22Rv1 (cell line): Measurements from ENCODE around the gene UNC79.

Experiments
- H3K27ac ChIP-seq: fragments of 450-650 bp; 2 replicates; pipeline ENCODE4 v1.5.1; 2017
- ZFX ChIP-seq: fragments of 450-650 bp; IDR thresholded peaks from 2 replicates; pipeline ENCODE4 v1.6.1; 2017; ENCODE audit warnings: antibody characterized with exemption, borderline replicate concordance
- TF ChIP-seq, protein P1 (sequence below): fragments of 450-650 bp; IDR thresholded peaks from 2 replicates; pipeline ENCODE4 v1.5.1; 2017; ENCODE audit warnings: mild to moderate bottlenecking

The UNC79 gene

DNA sequence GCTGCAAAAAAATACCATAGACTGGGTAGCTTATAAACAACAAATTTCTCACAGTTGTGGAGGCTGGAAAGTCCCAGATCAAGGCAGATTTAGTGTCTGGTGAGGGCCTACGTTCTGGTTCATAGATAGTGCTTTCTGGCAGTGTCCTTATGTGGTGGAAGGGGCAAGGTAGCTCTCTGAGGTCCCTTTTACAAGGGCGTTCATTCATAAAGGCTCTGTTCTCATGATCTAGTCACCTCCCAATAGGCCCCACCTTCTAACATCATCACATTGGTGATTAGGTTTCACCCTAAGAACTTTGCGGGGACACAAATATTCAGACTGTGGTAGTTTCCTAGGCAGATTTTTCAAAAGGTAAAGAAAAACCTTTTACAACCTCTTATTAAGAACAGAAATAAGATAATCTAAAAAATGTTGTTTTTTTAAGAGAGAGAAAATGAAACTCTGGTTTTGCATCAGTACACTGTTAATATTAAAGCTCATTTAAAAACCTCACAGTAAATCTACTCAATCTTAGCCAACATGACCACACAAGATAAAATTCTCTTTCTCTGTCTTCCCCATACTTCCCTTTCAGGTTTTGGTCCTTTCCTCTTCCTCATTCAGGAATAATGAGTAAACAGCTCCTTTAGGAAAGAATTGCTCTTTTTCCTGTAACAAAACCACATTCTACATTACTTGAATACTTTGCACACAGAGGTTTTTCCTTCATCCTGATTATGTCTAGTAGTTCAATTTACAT, 117.5 kb downstream of the UNC79 start:
- H3K27ac ChIP-seq = no peak overlapping the region
- TF ChIP-seq, protein P1, sequence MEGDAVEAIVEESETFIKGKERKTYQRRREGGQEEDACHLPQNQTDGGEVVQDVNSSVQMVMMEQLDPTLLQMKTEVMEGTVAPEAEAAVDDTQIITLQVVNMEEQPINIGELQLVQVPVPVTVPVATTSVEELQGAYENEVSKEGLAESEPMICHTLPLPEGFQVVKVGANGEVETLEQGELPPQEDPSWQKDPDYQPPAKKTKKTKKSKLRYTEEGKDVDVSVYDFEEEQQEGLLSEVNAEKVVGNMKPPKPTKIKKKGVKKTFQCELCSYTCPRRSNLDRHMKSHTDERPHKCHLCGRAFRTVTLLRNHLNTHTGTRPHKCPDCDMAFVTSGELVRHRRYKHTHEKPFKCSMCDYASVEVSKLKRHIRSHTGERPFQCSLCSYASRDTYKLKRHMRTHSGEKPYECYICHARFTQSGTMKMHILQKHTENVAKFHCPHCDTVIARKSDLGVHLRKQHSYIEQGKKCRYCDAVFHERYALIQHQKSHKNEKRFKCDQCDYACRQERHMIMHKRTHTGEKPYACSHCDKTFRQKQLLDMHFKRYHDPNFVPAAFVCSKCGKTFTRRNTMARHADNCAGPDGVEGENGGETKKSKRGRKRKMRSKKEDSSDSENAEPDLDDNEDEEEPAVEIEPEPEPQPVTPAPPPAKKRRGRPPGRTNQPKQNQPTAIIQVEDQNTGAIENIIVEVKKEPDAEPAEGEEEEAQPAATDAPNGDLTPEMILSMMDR = no peak
- TF ChIP-seq ZFX = no peak

DNA sequence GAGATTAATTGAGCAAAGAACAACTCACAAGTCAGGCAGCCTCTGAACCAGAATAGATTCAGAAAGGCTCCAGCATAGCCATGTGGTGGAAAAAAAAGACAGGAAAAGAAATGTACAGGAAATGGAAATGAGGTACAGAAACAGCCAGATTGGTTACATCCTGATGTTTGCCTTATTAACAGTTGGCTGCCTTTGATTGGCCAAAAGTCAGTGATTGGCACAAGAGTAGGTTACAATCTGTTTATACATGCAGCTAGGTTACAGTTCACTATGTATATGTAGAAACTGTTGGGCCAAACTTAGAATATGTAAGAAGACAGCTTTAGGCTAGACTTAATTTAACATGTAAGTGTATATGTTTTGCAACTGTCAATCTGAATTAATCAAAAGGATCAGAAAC, 118.9 kb downstream of the UNC79 start:
- TF ChIP-seq ZFX = no peak
- TF ChIP-seq, protein P1 = no peak

DNA sequence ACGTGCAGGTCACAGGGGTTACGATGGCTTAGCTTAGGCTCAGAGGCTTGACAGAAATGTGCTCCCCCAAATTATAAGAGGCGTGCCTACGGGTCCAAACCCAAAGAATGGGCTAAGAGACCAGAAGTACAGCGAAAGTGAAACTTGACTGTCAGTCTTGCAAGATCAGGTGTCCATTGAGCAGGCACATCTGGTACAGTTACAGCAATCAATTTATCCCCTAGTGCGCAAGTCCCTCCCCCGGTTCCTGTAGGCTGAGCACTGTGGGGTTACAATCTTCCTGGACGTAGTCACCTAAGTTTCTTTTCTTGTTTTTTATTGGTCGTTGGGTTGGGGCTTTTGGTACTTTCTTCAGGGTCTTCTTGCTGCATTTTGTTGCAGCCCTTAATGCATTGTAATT, 134.2 kb downstream of the UNC79 start:
- TF ChIP-seq, protein P1 = no peak
- no peak for TF ChIP-seq ZFX
- H3K27ac ChIP-seq = no peak overlapping the region

More for the DNA sequence above, 118.9 kb downstream of the UNC79 start:
- H3K27ac ChIP-seq = no peak overlapping the region

DNA sequence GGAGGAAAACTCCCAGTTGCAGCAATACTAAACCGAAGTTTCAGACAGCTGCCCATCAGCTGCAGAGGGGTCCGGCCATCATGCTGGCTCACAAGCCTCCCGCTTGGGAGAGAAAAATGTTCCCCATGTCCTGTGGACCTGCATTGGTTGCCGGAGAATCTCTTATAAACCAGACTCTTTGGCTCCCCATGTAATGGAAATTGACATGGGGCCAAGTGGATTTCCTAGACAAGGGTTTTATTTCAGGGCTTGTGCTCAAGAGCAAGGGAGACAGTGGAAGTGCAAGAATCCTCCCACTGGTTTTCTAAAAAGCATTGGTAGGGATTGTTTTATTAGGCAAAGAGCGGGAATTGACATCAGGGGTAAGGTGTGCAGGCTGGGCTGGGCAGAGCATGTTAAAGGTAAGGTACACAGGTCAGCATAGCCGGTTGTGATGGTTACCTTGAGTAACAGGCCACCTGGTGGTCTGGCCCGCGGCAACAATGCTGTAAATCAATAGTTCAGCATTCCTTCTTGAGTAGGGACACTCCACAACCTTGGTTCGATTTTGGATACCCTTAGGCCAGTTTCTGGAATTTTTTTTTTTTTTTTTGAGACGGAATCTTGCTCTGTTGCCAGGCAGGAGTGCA, 135.4 kb downstream of the UNC79 start:
- H3K27ac ChIP-seq = no peak overlapping the region
- TF ChIP-seq ZFX = no peak
- TF ChIP-seq, protein P1 = no peak

- H3K27ac ChIP-seq = no peak overlapping the region
Observed at GRCh38 chr14:93571275-93571674, 140.5 kb downstream of the UNC79 start.

GRCh38 chr14:93579178-93579577, 148.4 kb downstream of the UNC79 start:
- TF ChIP-seq ZFX = no peak
- TF ChIP-seq, protein P1 = no peak
- no peak overlapping the region for H3K27ac ChIP-seq

More at GRCh38 chr14:93571275-93571674, 140.5 kb downstream of the UNC79 start:
- TF ChIP-seq, protein P1 = no peak
- TF ChIP-seq ZFX = no peak

DNA sequence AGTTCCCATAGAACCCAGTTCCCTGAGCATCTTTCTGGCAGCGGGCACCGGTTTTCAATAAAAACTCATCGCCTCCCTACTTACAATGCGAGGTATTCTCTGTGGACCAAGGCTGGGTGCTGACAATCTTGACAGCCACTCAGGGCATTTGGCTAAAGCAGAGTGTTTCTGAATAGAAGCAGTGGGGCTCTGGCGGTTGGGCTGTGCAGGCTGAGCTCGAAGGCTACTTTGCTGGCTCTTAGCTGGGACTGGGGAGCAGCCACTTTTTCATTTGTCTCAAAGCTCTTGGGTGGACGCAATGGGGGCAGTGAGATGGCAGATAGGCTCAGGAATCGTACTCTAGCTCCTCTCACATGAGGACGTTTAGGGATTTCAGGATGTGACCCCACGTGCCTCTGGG, 151.8 kb downstream of the UNC79 start:
- no peak overlapping the region for H3K27ac ChIP-seq
- TF ChIP-seq, protein P1 = no peak
- TF ChIP-seq ZFX = no peak
